Activated CD4-positive, alpha-beta T cell treated with anti-CD3 and anti-CD28 coated beads for 4 hours (primary cell): ENCODE data around the gene TESK1.

Experiments
- DNase-seq, 2 donors: peaks; one replicate each; pipeline ENCODE4 v3.0.0-alpha.2; 2020

TESK1 gene, protein sequence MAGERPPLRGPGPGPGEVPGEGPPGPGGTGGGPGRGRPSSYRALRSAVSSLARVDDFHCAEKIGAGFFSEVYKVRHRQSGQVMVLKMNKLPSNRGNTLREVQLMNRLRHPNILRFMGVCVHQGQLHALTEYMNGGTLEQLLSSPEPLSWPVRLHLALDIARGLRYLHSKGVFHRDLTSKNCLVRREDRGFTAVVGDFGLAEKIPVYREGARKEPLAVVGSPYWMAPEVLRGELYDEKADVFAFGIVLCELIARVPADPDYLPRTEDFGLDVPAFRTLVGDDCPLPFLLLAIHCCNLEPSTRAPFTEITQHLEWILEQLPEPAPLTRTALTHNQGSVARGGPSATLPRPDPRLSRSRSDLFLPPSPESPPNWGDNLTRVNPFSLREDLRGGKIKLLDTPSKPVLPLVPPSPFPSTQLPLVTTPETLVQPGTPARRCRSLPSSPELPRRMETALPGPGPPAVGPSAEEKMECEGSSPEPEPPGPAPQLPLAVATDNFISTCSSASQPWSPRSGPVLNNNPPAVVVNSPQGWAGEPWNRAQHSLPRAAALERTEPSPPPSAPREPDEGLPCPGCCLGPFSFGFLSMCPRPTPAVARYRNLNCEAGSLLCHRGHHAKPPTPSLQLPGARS

DNA sequence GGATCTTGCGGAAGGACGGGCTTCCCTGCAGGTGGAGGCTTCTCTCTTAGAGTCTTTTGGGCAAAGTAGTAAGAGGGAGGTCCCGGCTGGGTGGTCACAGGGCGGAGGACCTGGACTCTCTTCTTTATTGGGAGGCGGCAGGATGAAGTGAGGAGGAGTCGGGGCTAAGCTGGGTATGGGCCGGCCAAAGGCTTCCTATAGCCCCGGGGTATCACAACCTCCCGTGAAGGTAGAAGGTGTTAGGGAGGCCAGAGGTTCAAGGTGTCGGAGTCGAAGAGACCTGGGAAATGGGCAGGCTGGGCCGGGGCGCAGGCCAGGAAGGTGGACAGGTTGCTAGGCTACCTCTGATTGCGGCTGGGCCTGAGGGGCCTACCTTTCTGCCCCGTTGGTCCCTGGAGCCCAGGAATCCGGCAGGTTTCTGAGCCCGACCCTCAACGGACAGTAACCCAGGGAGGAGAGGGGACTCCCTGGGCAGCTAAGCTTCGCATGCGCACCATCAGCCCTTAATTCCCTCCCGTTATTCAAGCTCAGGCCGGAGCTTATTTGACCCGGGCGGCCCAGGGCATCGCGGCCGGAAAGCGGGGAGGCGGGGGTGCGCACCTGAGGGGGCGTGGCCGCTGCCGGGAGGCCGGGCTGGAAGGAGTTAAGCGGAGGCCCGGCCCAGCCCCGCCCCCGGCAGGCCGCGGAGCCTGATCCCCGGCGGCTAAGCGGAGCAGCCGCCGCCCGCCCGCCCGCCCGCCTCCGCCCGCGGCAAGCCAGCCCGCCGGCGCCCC, at the start of gene TESK1:
TESK1 (plus strand) TSS at position 685 of the 773 bp plus-strand sequence. CDS start 358 bp downstream, outside the sequence.
- peak; percentile 80 to 85 for DNase-seq

DNA sequence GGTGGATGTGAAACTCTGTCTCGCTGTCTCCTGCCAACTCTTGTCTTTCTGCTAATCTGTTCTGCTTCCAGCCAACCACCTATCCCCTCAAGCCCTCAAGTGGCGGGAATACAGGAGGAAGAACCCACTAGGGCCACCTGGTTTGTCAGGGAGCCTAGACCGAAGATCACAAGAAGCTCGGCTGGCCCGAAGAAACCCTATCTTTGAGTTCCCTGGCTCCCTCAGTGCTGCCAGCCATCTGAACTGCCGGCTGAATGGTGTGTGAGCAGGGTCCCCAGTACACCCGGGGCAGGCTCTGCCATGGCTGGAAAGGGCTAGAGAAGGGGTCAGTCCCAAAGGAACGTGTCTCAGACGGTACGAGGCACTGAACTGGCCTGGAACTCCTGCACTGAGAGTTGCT, 49.2 kb upstream of the TESK1 start:
- DNase-seq, result no peak

DNA sequence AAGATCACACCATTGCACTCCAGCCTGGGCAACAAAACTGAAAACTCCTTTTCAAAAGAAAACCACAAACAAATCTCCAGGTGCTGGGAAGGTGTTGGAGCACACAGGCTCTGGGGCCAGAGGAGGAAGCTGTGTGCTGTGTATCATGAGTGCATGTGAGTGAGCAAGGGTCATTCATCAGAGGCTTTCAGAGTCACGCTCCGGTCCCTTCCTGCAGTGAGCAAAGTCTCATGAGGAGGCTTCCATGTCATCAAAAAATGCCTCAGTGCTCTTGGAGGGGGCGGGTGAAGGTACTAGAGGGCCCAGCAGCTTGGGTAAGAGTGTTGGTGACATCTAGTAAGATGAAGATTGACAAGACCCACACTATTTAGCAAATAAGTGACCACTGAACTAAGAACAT, 48.3 kb upstream of the TESK1 start:
- no peak for DNase-seq

DNA sequence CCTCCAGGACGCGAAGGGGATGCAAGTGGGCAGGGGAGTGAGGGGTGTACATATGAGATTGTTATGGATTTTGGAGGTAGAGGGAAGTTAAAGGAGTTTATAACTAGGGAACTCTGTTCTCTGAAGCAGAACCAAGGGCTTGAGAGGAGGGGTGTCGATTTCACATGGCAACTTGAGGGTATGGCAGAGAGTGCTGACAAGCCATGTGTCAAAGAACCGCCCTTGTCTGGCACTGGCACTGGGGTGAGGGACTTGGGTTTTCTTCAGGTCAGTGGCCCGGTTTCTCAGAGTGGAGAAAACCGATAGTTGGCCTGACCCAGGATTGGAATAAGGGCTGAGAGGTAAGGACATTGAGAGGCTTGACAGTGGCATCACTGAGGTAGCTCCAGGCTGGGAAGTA, 47.7 kb upstream of the TESK1 start:
- DNase-seq, result no peak

DNA sequence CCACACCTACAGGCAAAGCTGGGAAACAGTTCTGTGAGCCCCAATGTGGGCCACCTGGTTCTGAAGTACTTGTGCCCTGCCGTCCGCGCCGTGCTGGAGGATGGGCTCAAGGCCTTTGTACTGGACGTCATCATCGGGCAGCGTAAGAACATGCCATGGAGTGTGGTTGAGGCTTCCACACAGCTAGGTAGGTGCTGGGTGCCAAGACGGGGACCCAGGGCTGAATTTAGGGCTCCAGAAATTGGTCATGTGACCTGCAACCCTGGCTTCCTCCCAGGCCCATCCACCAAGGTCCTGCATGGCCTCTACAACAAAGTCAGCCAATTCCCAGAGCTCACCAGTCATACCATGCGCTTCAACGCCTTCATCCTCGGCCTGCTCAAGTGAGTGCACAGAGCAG, 46.9 kb upstream of the TESK1 start:
- DNase-seq, result no peak

DNA sequence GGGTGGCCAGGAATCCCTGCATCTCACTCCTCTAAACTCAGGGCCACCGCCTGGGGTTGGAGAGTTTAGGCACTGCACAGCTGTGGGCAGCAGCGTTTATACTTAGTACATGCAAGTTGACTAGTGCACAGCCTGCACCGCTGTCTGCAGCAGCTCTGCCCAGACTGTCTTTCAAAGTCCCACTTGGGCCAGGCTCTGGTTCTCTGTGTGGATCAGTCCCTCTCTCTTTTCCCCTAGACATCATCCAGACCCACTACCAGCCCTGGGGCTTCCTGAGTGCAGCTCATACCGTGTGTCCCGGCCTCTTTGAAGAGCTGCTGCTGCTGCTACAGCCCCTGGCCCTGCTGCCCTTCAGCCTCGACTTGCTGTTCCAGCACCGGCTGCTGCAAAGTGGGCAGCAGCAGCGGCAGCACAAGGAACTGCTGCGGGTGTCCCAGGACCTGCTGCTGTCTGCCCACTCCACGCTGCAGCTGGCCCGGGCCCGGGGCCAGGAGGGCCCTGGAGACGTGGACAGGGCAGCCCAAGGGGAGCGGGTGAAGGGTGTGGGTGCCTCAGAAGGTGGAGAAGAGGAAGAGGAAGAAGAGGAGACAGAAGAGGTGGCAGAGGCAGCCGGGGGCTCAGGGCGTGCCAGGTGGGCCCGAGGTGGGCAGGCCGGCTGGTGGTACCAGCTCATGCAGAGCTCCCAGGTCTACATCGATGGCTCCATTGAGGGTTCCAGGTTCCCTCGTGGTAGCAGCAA, 45.1 kb upstream of the TESK1 start:
- DNase-seq, result no peak

DNA sequence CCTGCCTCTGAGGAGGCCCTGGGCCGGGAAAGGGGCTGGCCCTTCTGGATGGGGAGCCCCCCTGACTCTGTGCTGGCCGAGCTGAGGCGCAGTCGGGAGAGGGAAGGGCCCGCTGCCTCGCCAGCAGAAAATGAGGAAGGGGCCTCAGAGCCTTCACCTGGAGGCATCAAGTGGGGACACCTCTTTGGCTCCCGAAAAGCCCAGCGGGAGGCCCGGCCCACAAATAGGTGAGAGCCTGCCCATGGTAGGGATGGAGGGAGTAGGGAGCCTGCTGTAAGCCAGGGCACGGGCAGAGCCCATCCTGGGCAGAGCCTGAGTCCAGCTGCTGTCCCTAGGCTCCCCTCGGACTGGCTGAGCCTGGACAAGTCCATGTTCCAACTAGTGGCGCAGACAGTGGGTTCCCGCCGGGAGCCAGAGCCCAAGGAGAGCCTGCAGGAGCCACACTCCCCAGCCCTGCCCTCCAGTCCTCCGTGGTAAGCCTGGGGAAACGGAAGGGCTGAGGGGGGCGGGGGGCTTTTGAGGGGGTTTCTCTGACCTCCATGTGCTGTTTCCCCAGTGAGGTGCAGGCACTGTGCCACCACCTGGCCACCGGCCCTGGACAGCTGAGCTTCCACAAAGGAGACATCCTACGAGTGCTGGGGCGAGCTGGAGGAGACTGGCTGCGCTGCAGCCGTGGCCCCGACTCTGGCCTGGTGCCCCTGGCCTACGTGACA, 44.3 kb upstream of the TESK1 start:
- DNase-seq, result no peak

DNA sequence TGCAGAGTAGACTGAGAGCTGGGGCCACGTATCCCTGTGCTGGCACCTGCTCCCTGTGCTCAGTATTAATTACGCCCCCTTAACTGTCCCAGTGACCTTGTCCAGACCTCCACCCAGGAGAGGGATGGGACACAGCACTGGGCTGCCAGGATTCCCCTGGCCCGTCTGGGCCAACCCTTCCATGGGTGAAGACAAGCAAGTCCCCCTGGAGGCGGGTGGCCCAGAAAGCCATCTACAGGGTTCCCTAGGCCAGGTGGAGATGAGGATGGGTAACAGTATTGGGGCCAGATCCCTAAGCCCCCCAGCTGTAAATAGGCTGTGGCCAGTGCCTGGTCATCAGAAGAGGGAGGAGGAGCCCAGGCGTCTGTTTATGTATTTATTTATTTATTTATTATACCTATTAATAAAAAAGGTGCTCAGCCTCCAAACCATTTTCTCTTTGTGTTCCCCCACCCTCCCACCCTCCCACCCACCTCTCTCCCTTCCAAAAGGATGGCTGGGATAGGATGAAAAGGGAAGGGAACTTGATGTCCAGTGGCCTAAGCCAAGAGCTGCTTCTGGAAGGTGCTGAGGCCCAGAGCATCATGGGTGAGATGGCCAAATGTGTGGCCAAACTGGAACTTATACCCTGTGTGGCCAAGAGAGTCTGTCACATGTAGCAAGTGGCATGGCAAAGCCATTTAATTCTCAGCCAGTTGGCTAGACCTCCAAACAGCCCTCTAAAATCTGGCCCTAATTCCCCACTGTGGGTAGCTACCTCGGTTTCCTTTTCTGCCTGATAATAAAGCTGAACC, 43.4 kb upstream of the TESK1 start:
- DNase-seq, result no peak

DNA sequence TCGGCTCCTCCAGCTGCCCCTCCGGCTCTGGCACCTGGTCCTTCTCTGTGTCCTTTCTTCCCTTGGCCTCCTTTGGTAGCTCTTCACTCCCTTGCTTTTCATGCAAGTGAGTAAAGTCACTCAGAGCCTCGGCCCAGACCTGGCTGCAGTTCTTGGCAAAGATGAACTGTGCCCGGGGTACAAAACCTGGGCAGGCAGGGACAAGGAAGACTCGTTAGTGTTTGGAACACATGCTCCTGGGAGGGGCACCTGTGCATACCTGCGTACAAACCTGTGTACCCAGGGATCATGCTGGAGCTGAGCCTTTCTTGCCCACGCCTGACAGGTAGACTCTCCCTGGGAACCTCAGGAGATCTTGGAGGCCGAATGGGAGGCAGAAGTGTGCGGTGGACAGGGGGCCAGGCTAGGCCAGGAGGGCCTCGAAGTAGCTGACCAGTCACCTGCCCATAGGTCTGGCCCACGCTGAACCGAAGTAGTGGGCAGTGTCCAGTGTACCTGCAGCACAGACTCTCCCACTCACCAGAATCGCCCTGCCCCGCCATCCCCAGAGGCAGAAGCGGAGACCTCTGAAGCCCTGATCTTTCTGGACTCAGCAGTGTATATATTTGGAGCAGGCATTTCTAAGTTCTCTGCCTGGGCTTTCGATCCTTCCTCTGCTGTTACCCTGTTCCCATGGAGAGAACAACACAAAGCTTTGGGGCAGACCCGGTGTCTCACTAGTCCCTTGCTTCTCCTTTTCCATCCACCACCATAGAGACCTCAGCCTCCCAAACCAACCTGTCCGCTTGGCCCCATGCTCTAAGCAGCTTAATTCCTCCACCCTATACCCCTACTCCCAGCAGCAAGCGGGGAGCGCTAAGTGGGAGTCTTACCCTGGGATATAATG, 41.9 kb upstream of the TESK1 start:
- DNase-seq, result no peak

DNA sequence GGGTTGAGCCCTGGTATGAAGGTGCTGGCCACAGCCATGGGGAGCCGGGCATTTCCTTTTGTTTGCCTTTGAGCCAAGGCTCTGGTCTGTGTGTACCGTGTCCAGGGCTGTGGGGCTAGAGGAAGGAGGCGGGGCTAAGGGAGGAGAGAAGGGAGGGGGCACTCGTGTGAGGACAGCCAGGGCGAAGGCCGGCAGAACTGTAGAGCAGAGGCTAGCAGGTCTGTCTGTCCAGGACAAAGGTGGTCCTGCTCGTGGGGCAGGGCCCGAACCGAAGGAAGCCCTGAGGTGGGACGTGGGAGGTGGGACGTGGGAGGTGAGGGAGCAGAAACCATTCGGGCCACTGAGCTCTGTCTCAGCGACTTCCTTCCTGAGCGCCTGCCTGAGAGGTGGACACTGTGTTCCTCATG, 41.3 kb upstream of the TESK1 start:
- no peak for DNase-seq

DNA sequence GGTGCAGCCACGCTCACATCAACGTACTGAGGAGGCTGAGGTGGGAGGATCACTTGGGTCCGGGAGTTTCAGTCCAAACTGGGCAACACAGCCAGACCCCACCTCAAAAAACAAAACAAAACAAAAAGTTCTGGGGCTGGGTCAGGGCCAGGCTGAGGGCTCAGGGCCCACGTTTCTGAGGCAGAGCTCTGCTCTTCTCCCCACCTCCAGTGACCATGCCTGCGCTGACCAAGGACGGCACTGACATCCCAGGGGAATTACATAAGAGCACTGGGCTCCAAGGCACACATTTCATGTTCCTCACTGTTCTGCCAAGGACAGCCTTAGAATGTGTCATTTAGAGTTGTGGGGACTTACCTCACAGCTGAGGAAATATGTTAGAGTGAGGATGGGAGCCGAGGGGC, 40.4 kb upstream of the TESK1 start:
- no peak for DNase-seq

DNA sequence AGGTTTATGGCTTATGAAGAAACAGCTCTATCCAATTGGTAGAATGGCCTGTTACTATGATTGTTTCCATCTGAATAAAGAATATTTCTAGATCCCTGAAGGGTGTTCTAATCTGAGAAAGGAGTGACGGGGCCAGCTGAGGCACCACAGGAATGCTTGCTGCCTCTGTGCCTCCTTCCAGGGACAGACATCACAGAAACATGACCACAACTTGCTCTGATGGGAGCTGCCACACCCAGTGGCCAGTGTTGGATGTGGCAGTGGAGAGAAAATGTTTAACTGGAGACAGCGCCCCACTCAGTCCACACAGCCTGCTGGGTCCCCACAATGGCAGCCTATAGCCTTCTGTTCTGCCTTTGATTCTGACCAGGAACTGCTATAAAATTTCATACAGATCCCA, 38.6 kb upstream of the TESK1 start:
- DNase-seq, result no peak

DNA sequence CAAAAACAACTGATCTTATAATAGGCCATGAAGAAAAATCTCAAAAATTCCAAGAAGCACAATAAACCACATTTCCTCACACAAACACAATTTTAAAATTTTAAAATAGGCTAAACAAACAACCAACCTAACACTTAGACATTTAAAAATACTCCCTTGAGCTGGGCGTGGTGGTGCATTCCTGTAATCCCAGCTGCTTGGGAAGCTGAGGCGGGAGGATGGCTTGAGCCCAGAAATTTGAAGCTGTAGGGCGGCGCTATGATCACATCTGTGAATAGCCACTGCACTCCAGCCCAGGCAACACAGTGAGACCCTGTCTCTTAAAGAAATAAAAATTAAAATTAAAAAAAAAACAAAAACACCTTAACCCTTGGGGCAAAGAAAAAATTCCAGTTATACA, 36.9 kb upstream of the TESK1 start:
- no peak for DNase-seq

DNA sequence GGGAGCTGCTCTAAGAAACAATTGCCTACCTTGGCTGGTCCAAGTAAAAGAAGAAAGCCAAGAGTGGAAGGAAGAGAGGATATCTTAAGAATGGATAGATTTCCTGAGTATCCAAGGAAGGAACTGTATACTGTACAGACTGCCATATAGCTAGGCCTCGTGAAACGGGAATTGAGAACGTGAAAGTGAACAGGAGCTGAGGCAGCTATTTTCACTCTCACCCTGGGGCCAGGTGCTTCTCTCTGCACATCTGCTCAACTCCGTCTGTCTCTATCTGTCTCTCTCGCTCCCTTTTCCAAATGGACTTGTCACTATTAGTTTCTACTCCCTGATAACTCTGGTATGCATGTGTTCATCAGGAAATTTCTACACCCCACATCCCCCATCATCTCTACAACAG, 35.9 kb upstream of the TESK1 start:
- DNase-seq, result no peak

DNA sequence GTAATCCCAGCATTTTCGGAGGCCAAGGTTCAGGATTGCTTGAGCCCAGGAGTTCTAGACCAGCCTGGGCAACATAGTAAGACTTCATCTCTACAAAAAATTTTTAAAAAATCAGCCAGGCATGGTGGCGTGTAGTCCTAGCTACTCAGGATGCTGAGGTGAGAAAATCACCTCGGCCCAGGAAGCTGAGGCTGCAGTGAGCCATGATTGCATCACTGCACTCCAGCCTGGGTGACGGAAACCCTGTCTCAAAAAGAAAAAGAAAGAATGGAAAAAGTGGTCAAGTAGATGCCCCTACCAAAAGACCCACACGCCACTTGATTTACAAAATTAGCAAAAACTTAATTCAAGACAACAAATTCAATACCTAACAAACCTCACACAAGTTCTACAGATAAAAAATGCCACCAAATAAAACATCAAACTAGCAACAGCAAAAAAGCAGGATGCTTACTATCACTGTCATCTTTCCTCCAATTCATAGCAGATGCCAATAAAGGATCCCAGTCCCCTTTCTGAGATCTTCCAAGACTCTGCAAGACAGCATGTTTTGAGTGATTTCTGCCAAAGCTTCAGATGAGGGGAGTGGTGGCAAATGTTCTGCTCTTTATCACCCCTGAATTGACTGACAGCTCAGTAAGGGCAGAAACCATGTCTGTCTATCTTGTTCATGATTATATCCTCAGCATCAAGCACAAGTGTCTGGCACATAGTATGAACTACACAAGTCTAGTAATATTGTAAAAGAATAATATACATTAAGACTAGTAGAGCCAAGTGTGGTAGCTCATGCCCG, 34.2 kb upstream of the TESK1 start:
- DNase-seq, result no peak

DNA sequence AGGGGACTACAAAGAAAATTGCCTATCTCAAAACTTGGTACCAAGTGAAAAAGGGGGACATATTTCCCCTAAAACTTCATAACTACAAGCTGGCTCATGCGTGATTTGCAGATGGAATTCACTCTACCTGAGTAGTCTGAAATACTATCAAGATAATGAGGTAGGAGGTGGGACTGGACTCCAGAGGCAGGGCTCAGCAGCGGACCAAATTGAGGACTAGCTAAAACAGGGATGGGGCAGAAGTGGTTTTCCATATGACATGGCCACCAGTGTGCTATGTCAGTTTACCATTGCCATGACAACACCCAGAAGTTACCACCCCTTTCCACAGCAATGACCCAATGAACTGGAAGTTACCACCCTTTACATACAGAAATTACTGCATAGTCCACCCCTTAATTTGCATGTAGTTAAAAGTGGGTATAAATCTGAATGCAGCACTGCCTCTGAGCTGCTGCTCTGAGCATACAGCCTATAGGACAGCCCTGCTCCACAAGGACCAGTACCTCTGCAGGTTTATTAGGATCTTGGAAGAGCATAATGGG, 30.4 kb upstream of the TESK1 start:
- DNase-seq, result no peak

DNA sequence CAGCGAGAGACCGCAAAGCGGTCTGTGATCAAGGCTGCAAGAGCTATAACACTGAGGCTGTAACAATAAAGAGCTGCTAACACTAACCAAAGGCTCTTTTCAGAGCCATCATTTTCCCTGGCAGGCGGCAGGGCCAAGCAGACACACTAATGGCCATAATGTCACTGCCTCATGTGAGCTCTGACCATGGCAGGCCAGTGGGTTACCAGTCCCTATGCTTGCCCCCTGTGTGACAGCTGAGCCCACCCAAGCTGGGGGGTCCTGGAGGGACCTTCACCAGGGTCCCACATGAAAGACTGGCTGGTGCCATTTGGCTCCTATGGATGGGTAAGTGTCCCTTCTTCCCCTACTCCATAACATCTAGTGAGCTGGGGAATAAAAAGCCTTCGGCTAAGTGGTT, 29.6 kb upstream of the TESK1 start:
- no peak for DNase-seq

DNA sequence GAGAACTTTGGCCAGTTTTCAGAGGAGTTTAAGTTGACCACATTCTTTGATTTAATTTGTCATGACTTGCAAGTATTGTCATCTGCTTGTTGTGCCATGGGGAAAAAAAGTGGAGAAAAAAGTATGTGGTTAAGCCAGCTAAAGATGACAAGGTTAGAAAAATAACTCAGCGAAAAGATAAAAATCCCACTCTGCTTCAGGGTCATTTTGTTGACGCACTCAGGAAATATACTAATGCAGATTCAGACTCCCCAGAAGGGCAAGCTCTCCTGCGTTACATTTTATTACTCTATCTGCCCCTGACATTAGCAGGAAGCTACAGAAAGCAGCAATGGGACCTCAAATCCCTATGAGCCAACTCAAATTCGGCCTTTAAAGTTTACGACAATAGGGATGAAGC, 27.6 kb upstream of the TESK1 start:
- DNase-seq, result no peak

DNA sequence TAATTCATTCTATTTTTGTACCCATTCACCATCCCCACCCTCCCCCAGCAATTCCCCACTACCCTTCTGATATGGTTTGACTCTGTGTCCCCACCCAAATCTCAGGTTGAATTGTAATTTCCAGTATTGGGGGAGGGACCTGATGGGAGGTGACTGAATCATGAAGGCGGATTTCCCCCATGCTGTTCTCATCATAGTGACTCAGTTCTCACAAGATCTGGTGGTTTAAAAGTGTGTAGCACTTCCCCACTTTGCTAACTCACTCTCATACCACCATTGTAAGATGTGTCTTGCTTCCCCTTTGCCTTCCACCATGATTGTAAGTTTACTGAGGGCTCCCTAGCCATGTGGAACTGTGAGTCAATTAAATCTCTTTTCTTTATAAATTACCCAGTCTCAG, 25.9 kb upstream of the TESK1 start:
- DNase-seq, result no peak
